PC-3 (cell line): ENCODE results near the gene MGAT4A.

Source experiments
- CTCF ChIP-seq: fragments of 300-600 bp; sonication (generic); conservative IDR thresholded peaks from 2 replicates; pipeline ENCODE4 v1.5.1; 2017; ENCODE audit warnings: antibody characterized with exemption, low read depth, mild to moderate bottlenecking, low read length
- EZH2 ChIP-seq: fragments of 300-600 bp; sonication (generic); IDR thresholded peaks from one replicate; pipeline ENCODE4 v1.6.1; 2017; ENCODE audit warnings: antibody characterized with exemption, mild to moderate bottlenecking, low read length; ENCODE audit not compliant: unreplicated experiment

GRCh38 chr2:98727369-98728087 lies 3.4 kb downstream of the MGAT4A start:
- TF ChIP-seq CTCF (no peak), EZH2 (no peak)
